GM12801 (cell line): ENCODE data around the gene CFAP69.

ENCODE experiments used
- TF ChIP-seq, protein P1 (sequence below): IDR thresholded peaks from one replicate; pipeline ENCODE4 v1.5.1; 2011; ENCODE audit warnings: control low read depth; ENCODE audit not compliant: insufficient read length; ENCODE audit errors: extremely low read depth

Gene CFAP69

DNA sequence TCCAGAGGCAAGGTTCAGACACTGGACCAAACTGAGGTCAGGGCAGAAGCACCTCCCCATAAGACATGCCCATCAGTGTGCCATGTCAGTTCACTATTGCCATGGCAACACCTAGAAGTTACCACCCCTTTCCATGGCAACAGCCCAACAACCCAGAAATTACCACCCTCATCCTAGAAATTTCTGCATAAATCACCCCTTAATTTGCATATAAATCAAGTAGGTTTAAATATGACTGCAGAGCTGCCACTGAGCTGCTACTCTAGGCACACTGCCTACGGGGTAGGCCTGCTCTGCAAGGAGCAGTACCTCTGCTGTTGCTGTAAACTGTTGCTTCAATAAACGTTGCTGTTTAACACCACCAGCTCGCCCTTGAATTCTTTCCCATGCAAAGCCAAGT, 20.8 kb upstream of the CFAP69 start:
- TF ChIP-seq, protein P1, sequence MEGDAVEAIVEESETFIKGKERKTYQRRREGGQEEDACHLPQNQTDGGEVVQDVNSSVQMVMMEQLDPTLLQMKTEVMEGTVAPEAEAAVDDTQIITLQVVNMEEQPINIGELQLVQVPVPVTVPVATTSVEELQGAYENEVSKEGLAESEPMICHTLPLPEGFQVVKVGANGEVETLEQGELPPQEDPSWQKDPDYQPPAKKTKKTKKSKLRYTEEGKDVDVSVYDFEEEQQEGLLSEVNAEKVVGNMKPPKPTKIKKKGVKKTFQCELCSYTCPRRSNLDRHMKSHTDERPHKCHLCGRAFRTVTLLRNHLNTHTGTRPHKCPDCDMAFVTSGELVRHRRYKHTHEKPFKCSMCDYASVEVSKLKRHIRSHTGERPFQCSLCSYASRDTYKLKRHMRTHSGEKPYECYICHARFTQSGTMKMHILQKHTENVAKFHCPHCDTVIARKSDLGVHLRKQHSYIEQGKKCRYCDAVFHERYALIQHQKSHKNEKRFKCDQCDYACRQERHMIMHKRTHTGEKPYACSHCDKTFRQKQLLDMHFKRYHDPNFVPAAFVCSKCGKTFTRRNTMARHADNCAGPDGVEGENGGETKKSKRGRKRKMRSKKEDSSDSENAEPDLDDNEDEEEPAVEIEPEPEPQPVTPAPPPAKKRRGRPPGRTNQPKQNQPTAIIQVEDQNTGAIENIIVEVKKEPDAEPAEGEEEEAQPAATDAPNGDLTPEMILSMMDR: no peak

DNA sequence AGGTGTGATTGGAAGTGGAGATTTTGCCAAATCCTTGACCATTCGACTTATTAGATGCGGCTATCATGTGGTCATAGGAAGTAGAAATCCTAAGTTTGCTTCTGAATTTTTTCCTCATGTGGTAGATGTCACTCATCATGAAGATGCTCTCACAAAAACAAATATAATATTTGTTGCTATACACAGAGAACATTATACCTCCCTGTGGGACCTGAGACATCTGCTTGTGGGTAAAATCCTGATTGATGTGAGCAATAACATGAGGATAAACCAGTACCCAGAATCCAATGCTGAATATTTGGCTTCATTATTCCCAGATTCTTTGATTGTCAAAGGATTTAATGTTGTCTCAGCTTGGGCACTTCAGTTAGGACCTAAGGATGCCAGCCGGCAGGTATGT, 19.8 kb upstream of the CFAP69 start:
- TF ChIP-seq, protein P1: no peak

DNA sequence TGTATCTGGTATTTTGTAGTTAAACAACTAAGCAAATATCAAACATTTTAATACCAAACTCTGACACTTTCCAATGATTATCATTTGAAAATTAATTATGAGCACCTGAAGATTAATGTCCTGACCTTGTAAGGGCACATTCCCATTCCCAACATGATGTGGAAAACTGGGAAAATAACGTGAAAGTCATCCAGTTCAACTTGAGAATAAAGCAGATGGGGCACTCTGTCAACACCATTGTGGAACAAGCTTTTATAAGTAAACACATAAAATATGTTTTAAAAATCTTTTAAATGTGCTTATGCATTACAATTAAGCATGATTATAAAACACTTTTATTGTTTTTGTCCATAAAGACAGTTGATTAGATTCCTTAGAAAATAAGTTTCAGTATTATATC, 19.4 kb upstream of the CFAP69 start:
- TF ChIP-seq, protein P1: no peak

DNA sequence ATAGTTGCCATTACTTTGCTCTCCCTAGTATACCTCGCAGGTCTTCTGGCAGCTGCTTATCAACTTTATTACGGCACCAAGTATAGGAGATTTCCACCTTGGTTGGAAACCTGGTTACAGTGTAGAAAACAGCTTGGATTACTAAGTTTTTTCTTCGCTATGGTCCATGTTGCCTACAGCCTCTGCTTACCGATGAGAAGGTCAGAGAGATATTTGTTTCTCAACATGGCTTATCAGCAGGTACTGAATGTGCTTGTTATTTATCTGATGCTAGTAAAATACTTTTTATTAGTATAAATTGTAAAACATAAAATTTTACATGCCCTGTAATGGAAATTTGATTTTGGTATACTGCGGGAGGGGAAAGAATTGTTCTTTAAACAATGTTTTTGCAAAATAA, 17.7 kb upstream of the CFAP69 start:
- TF ChIP-seq, protein P1: no peak

DNA sequence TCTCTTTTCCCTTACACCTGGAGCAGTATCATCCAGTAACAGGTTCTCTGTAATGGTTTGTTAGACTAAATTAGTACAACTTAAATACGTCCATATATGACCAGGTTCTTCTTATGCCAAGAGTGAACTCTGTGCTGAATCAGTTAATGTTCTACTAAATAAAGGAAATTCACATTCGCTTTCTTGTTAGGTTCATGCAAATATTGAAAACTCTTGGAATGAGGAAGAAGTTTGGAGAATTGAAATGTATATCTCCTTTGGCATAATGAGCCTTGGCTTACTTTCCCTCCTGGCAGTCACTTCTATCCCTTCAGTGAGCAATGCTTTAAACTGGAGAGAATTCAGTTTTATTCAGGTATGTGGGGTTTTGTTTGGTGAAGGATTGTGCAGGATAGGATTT, 15.3 kb upstream of the CFAP69 start:
- TF ChIP-seq, protein P1: no peak

DNA sequence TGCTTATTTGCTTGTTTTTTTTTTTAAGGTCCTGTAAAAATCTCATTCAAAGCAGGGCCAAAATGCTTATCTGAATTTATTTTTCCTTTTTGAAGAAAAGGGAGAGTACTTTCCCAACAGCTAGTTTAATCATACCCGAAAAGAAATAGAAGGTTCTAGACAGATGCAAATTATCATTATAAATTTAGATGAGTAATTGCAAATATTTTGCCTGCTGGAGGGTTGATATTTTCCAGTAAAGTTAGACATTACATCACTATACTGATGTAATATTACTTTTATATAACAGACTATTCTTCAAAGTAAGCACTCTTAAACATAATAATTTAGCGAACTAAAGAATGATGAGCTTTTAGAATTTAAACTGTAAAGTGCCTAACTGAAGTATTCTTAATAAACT, 14.1 kb upstream of the CFAP69 start:
- TF ChIP-seq, protein P1: no peak

DNA sequence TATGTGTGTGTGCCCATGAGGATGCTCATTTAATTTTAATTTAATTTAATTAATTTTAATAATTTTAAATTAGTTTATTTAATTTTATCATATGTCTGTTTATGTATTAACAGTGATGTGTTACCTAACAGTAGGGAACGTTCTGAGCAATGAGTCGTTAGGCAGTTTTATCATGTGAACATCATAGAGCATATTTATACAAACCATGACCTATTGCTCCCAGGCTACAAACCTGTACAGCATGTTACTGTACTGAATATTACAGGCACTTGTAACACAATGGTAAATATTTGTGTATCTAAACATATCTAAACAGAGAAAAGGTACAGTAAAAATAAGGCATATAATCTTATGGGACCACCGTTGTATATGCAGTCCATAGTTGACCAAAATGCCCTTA, 13.7 kb upstream of the CFAP69 start:
- TF ChIP-seq, protein P1: no peak

DNA sequence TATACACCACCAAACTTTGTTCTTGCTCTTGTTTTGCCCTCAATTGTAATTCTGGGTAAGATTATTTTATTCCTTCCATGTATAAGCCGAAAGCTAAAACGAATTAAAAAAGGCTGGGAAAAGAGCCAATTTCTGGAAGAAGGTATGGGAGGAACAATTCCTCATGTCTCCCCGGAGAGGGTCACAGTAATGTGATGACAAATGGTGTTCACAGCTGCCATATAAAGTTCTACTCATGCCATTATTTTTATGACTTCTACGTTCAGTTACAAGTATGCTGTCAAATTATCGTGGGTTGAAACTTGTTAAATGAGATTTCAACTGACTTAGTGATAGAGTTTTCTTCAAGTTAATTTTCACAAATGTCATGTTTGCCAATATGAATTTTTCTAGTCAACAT, 12.5 kb upstream of the CFAP69 start:
- TF ChIP-seq, protein P1: no peak
